AG10803 (cell line): Measurements from ENCODE around the gene ADAMTS6.
"Not testable (repeated sequence)": the region's sequence is repeated elsewhere in the genome, so short reads cannot be mapped to it uniquely, and the experiment has no call there.

Experiments used
- DNase-seq: peaks from one replicate; pipeline ENCODE4 v3.0.0; 2010; ENCODE audit warnings: low read depth
- H3K4me3 ChIP-seq: 2 replicates; pipeline ENCODE4 v1.5.1; 2011; ENCODE audit warnings: mild to moderate bottlenecking, low read length, control low read depth
- CTCF ChIP-seq: conservative IDR thresholded peaks from 2 replicates; pipeline ENCODE4 v1.5.1; 2011; ENCODE audit warnings: mild to moderate bottlenecking, low read length, control low read depth, inconsistent platforms

ADAMTS6 gene

DNA sequence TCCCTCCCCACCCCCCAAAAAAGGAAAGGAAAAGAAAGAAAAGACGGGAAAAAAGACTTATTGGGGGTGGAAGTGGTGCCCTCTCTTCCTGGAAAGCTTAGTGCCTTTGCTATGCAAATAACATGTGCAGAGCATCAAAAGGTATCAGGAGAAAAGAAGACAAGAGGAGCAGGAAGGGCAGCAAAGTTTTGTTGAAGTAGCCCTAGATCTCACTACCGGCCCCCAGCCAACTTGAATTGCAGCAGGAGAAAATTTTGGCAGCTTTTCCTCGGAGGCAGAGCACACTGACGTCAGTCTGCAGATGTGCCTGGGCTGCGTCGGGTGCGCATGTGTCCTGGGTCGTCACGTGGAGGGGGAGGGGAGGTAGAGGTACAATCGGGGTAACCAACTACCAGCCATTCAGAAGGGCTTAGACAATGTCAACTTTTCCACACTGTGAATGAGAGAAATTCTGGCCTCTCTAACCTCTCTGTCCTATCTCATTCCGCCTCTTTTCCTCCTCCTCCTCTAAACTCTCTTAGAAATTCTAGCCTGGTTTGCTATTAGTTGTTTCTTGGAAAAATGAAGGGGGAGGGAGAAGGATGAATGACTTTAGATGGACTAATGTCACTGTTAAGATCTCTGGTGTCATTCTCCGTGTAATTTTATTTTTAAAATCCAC, at the start of gene ADAMTS6:
TSS of gene ADAMTS6 (minus strand) at position 286 of the 661 bp plus-strand sequence. CDS start 8,247 bp downstream, outside the sequence.
- H3K4me3 ChIP-seq = peak within 1 kb of the TSS; percentile 79
- no peak for TF ChIP-seq CTCF
- DNase-seq = peak; percentile 98

DNA sequence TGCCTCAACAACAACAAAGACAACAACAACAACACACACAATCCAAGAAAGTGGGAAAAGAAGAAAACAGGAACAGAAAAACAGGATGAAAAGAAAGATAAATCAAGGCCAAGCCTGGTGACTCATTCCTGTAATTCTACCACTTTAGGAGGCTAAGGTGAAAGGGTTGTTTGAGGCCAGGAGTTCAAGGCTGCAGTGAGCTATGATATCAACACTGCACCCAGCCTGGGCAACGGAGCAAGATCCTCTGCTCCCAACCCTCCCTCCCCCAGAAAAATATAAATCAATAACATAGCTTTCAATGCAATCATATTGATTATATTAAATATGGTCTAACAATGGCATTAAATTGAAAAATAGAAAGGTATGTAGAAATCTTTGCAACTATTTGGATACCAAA, 49.2 kb upstream of the ADAMTS6 start:
- TF ChIP-seq CTCF = no peak
- no peak overlapping the region for H3K4me3 ChIP-seq
- no peak for DNase-seq

DNA sequence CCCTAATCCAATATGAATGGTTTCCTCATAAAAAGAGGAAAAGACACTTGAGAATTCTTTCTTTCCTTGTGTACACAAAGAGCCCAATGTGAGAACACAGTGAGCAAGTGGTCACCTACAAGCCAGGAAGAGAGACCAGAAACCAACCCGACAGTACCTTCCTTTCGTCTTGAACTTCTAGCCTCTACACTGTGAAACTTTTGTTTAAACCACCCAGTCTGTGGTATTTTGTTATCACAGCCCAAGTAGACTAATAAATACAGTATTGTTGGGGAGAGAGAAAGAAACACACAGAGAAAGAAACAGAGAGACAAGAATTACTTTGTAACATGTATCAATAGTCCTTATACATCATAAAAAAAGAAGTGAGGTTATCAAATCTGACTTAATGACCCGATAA, 44.0 kb upstream of the ADAMTS6 start:
- TF ChIP-seq CTCF = no peak
- no peak for DNase-seq
- H3K4me3 ChIP-seq = no peak overlapping the region

DNA sequence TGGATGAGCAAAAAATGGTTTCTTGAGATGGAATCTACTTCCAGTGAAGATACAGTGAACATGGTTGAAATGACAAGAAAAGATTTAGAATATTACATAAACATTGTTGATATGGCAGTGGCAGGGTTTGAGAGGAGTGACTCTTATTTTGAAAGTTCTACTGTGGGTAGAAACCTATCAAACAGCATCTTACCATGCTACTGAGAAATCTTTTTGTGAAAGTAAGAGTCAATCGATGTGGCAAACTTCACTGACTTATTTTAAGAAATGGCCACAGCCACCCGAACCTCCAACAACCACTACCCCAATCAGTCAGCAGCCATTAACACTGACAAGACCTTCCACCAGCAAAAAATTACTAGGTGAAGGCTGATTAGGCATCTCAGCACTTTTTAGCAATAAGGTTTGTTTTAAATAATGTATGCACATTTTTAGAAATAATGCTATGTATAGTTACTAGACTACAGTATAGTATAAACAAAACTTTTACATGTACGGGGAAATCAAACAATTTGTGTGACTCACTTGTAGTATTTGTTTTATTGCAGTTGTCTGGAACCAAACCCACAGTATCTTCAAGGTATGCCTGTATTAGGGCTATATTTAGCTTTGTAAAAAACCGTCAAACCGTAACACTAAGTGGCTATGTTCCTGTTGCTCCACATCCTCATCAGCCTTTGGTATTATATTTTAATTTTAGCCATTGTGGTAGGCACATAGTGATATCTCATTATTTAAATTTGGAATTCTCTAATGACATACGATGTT, 30.6 kb upstream of the ADAMTS6 start:
- DNase-seq = no peak

GRCh38 chr5:65508978-65509377, 27.3 kb upstream of the ADAMTS6 start:
- no peak for TF ChIP-seq CTCF
- no peak overlapping the region for H3K4me3 ChIP-seq
- DNase-seq = no peak

More for the DNA sequence above, 30.6 kb upstream of the ADAMTS6 start:
- TF ChIP-seq CTCF = no peak
- no peak overlapping the region for H3K4me3 ChIP-seq

DNA sequence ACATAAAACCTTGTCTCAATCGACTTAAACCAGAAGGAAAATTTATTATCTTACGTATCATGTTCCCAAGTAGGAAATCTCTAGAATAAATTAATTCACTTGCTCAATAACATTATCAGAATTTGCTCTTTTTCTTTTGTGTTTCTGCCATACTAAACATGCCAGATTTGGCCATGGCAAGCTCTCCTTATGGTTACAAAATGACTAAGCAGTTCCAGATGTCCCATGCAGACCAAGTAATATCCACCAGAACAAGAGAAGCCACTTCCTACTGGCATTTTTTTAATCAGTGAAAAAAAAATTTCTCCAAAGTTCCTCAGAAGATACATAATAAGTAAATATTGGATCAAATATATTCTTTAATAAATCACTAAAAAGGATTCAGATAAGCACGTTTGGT, 25.2 kb upstream of the ADAMTS6 start:
- H3K4me3 ChIP-seq = peak overlapping the region; percentile 3
- peak; percentile 90 for DNase-seq
- TF ChIP-seq CTCF = no peak

GRCh38 chr5:65489119-65489518, 7.4 kb upstream of the ADAMTS6 start:
- no peak overlapping the region for H3K4me3 ChIP-seq
- DNase-seq = no peak
- no peak for TF ChIP-seq CTCF

DNA sequence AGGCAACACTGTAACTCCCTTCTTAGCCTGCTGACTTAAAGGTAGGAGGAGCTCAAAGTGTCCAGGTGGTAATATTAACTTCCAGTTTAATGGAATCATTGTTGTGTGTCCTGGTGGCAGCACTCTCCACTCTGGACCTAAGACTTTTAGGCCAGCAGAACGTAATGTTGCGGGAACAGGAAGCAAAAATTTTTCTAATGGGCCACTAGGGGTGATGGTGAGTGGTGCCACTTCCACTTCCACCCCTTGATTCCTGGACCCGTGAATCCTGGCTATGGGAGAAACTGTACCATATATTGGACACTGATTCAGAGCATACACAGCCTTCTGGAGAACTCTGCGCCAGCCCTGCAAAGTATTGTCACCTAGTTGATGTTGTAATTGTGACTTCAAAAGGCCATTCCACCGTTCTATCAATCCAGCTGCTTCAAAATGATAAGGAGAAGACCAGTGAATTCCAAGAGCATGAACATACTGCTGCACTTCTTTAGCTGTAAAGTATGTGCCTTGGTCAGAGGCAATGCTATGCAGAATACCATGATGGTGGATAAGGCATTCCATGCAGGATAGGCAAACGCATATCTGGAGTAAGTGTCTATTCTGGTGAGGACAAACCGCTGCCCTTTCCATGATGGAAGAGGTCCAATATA, 6.4 kb upstream of the ADAMTS6 start:
- not testable (repeated sequence) for H3K4me3 ChIP-seq, DNase-seq

DNA sequence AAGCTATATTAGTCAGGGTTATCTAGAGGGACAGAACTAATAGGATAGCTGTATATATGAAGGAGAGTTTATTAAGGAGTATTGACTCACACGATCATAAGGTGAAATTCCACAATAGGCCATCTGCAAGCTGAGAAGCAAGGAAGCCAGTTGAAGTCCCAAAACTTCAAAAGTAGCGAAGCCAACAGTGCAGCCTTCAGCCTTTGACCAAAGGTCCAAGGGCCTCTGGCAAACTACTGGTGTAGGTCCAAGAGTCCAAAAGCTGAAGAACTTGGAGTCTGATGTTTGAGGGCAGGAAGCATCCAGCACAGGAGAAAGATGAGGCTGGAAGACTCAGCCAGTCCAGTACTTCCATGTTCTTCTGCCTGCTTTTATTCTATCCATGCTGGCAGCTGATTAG, 5.1 kb upstream of the ADAMTS6 start:
- DNase-seq, H3K4me3 ChIP-seq: not testable (repeated sequence)
